ENCODE measurements around the gene BEGAIN. TPM values are rescaled to one million over a fixed set of nuclear protein-coding genes. Genes with fewer than 3 reads are reported as not detected.

BEGAIN gene
- total RNA-seq, 2 donors from 2014 or later, result 2.5 to 5.1 TPM

GRCh38 chr14:100502622-100503220 lies 84.5 kb downstream of the BEGAIN start:
- H3K4me3 ChIP-seq, result no peak overlapping the region
- H3K4me1 ChIP-seq (replicated peaks), result no peaks in the 10 kb centered on the region
- intact Hi-C loops (cut with DNase I), result no loop called here
- 91% methylated on average over 10 of the region's 10 CpGs for WGBS
- H3K9me3 ChIP-seq, result no peaks in the 10 kb centered on the region
- H3K27me3 ChIP-seq (replicated peaks; ENCODE audit: insufficient read depth), result no peaks in the 10 kb centered on the region
- TF ChIP-seq CTCF (IDR thresholded peaks at IDR 0.05), result no peak
- no peak for TF ChIP-seq POLR2A (IDR thresholded peaks at IDR 0.05)
- TF ChIP-seq POLR2AphosphoS5 (IDR thresholded peaks at IDR 0.05), result no peak
- no peak overlapping the region for H3K27ac ChIP-seq
- no peaks in the 10 kb centered on the region for H3K36me3 ChIP-seq
- no peak for DNase-seq (ENCODE audit: low spot score)

GRCh38 chr14:100500128-100500527 lies 87.1 kb downstream of the BEGAIN start:
- WGBS, result 91% methylated on average over 9 of the region's 9 CpGs
- TF ChIP-seq CTCF (IDR thresholded peaks at IDR 0.05) (no peak), POLR2AphosphoS5 (IDR thresholded peaks at IDR 0.05) (no peak), POLR2A (IDR thresholded peaks at IDR 0.05) (no peak)
- Histone ChIP-seq H3K4me3 (no peak overlapping the region), H3K36me3 (no peaks in the 10 kb centered on the region), H3K27ac (no peak overlapping the region), H3K27me3 (replicated peaks; ENCODE audit: insufficient read depth) (no peaks in the 10 kb centered on the region), H3K4me1 (replicated peaks) (no peaks in the 10 kb centered on the region), H3K9me3 (no peaks in the 10 kb centered on the region)
- intact Hi-C loops (cut with DNase I), result no loop called here
- DNase-seq (ENCODE audit: low spot score), result no peak

- no peak overlapping the region for H3K4me3 ChIP-seq
- no peaks in the 10 kb centered on the region for H3K9me3 ChIP-seq
- H3K36me3 ChIP-seq, result no peaks in the 10 kb centered on the region
- no peaks in the 10 kb centered on the region for H3K27me3 ChIP-seq (replicated peaks; ENCODE audit: insufficient read depth)
- intact Hi-C loops (cut with DNase I), result no loop called here
- WGBS, result 88% methylated on average over 9 of the region's 9 CpGs
- TF ChIP-seq POLR2A (IDR thresholded peaks at IDR 0.05), result no peak
- no peak for TF ChIP-seq POLR2AphosphoS5 (IDR thresholded peaks at IDR 0.05)
- no peaks in the 10 kb centered on the region for H3K4me1 ChIP-seq (replicated peaks)
- no peak for DNase-seq (ENCODE audit: low spot score)
- H3K27ac ChIP-seq, result no peak overlapping the region
Observed at GRCh38 chr14:100498068-100498467, 89.1 kb downstream of the BEGAIN start.

DNA sequence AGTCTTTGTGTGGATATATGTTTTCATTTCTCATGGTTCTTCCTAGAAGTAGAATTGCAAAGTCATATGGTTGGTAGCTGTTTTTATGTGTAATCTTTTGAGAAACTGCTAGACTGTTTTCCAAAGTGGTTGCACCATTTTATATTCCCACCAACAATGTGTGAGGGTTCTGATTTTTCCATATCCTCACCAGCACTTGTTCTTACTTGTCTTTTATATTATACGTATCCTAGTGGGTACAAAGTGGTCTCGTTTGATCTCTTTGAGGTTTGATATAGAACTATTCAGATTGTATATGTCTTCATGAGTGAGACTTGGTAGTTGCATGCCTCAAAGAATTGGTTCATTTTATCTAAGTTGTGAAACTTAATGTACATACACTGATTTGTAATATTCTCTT lies 91.3 kb downstream of the BEGAIN start:
- H3K4me1 ChIP-seq (replicated peaks), result no peaks in the 10 kb centered on the region
- no peaks in the 10 kb centered on the region for H3K9me3 ChIP-seq
- H3K27ac ChIP-seq, result no peak overlapping the region
- no peak overlapping the region for H3K4me3 ChIP-seq
- intact Hi-C loops (cut with DNase I), result no loop called here
- 96% methylated on average over 2 of the region's 2 CpGs for WGBS
- TF ChIP-seq CTCF (IDR thresholded peaks at IDR 0.05), result no peak
- no peak for TF ChIP-seq POLR2AphosphoS5 (IDR thresholded peaks at IDR 0.05)
- no peaks in the 10 kb centered on the region for H3K27me3 ChIP-seq (replicated peaks; ENCODE audit: insufficient read depth)
- DNase-seq (ENCODE audit: low spot score), result no peak
- no peaks in the 10 kb centered on the region for H3K36me3 ChIP-seq

- H3K36me3 ChIP-seq, result no peaks in the 10 kb centered on the region
- 95% methylated on average over 4 of the region's 4 CpGs for WGBS
- intact Hi-C loops (cut with DNase I), result no loop called here
- H3K4me3 ChIP-seq, result no peak overlapping the region
- H3K27ac ChIP-seq, result no peak overlapping the region
- no peak for TF ChIP-seq POLR2A (IDR thresholded peaks at IDR 0.05)
- no peak for TF ChIP-seq CTCF (IDR thresholded peaks at IDR 0.05)
- no peak for TF ChIP-seq POLR2AphosphoS5 (IDR thresholded peaks at IDR 0.05)
- no peaks in the 10 kb centered on the region for H3K27me3 ChIP-seq (replicated peaks; ENCODE audit: insufficient read depth)
- H3K4me1 ChIP-seq (replicated peaks), result no peaks in the 10 kb centered on the region
- no peak for DNase-seq (ENCODE audit: low spot score)
- H3K9me3 ChIP-seq, result no peaks in the 10 kb centered on the region
Observed at GRCh38 chr14:100494645-100495044, 92.6 kb downstream of the BEGAIN start.

Measured in prostate gland (tissue), 2 donors.